ENCODE measurements around the gene PCDH9.
"Not testable (repeated sequence)": the region's sequence is repeated elsewhere in the genome, so short reads cannot be mapped to it uniquely, and the experiment has no call there.

PCDH9 gene

DNA sequence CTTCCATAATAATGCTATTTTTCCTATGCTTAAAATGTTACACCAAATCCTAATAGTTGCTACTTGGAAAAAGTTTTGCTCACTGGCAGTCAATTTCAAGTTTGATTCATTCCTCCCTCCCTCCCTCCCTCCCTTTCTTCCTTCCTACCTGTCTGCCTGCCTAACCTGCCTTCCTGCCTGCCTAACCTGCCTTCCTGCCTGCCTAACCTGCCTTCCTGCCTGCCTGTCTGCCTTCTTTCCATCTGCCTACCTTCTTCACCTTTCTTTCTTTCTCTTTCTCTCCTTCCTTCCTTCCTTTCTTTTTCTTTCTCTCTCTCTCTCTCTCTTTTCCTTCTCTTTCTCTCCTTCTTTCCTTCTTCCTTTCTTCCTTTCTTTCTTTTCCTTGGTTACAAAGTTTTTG is 418.7 kb downstream of the PCDH9 start:
- DNase-seq = no peak

DNA sequence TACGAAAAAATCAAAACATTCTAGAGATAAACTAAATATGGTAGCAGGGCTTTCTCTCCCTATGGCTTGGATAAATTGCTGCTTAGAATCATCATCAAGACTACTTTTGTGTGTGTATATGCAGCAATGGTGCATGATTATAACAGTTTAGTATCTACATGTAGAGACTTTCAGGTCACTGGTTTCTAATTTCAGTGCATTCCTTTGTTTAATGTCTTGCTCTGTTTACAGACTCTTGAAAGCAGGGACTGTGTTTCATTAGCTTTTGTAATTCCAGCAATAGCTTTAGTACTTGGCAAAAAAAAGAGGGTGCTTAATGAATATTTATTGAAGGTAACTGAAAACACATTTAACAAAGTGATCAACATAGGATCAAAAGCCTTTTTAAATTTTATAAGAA is 420.7 kb downstream of the PCDH9 start:
- DNase-seq = peak; percentile 27

- DNase-seq = no peak
These were observed 422.9 kb downstream of the PCDH9 start for GRCh38 chr13:66807251-66807650.

DNA sequence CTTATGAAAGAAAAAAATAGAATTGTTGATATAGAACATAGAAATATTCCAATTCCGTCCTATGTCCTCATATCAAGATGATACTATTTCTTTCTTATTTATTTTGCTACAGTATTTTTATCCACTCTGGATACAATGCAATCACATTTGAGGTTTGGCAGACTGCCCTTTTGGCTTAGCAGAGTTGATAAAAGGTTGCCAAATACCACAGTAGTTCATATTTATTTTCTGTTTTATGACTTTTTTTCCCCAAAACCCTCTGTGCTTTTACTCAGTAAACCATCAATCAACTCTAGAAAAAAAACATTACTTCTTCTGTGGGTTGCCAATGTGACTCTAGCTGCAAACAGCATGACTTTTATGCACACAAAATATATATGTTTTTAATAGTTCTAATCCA is 424.5 kb downstream of the PCDH9 start:
- peak; percentile 55 for DNase-seq

DNA sequence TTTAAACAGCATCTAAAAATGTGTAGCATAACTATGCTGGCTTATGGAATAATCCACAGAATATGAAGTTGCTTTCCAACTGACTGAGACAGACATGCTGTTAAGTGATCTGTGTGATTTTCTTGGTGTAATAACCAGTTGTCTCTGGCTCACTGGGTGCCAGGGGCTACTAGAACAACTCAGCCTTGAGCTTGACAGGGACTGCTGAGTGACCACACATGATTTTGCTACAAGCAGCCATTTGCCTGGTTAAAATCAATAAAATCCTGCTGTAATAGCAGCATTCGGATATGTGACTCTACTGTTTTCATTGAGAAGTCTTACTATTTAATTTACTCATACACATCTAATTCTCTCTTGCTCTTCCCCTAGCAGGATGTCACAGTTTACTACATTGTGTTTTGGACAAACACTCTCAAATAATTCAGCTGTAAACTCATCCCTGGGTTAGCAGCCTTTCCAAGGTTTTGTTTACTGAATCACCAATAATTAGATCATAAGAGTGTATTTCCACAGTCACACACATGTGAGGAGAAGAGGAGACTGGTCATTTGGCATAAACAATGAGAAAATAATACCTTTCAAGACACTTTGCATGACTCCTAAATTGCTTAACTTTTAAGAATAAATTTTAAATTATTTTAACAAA is 426.2 kb downstream of the PCDH9 start:
- DNase-seq = peak; percentile 71

GRCh38 chr13:66803013-66803807 is 426.9 kb downstream of the PCDH9 start:
- peak; percentile 16 for DNase-seq

DNA sequence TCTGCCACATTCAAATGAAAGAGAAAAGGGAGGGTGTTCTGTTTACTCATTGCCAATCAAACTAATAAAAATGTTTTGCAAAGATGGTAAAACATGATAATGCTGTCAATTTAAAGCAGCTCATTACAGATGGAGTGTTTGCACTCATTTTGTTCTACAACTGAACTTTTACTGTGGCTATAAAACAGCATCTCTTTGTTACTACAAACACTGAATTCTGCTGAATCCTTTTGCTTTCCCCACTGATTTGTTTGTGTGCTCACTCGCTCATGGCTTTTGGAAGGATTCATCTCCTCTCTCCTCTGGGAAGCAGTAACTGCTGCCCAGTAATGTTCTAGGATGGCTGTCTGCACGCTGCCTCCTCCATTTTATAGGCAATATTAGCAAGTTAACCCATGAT is 434.5 kb downstream of the PCDH9 start:
- no peak for DNase-seq

GRCh38 chr13:66794340-66795031 is 435.6 kb downstream of the PCDH9 start:
- peak; percentile 54 for DNase-seq

- no peak for DNase-seq
These were observed 439.3 kb downstream of the PCDH9 start for GRCh38 chr13:66790861-66791260.

DNA sequence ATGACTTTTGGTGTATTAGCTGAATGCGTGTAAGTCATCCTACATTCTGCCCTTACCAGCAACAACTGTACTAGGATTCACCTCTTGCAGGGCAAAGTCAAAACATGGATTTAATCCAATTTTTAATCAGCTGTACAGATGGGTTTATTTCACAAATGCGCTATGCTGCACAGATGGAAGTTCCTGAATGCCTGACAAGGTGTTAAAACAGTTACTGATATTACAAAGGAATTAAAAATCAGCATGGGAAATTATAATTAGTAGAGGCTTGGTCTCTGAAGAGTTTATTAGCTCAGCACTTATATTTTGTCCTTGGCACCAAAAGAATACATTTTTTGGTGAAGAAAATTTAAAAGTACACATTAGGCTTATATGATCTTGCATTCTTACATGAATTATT is 448.9 kb downstream of the PCDH9 start:
- DNase-seq = no peak

DNA sequence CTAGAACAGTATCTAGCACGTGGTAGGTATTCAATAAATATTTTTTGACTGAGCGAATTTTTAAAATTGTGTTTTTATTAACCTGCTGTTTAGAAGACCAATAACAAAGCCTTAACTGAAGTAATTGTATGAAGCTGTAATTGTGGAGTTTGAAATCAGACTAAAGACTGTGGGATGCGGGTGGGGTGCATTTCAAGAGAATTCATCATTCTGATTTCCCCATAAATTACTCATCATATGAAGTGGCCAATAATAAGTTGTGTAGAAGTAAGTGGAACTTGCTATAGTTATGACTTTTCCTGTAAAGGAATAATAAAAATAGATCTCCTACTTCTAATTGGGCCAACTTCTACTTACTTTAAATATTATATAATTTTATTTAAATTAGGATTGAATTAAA is 449.3 kb downstream of the PCDH9 start:
- DNase-seq = no peak

DNA sequence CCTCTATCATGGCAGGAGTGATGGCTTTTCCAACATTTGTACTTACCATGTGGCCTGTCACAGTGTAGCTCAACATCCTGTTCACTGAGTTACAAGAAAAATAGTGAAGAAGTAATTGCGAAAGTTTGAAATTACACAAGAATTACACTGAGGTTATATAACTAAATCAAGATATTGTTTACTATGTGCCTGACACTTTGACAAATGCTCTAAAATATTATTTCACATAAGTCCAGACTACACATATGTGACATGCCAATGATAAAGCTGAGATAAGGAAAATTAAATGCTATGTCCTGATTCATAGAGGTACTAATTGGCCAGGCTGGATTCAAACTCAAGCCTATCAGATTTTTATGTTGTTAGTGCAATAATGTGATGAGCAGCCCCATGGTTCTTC is 451.7 kb downstream of the PCDH9 start:
- no peak for DNase-seq

- no peak for DNase-seq
These were observed 454.9 kb downstream of the PCDH9 start for GRCh38 chr13:66775196-66775595.

- no peak for DNase-seq
These were observed 456.1 kb downstream of the PCDH9 start for GRCh38 chr13:66774046-66774445.

DNA sequence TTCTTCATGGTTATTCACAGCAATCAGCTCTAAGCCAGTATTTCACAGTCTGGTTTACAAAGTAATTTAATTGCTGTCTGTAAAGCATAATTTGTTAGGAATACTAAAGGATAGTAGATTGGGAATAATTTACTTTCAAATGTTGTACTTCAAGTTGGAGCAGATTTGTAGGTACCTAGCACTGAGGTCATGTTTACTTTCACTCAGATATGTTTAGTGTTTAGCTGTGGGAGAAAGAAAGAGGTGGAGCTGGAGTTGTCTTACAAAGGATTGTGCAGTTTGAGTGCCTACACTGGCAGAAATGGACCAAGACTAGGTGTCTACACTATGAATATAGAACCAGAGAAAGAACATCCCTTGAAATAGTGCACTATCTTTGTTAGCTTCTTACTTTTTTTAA is 464.6 kb downstream of the PCDH9 start:
- no peak for DNase-seq

GRCh38 chr13:66760678-66761077 is 469.5 kb downstream of the PCDH9 start:
- DNase-seq = not testable (repeated sequence)

DNA sequence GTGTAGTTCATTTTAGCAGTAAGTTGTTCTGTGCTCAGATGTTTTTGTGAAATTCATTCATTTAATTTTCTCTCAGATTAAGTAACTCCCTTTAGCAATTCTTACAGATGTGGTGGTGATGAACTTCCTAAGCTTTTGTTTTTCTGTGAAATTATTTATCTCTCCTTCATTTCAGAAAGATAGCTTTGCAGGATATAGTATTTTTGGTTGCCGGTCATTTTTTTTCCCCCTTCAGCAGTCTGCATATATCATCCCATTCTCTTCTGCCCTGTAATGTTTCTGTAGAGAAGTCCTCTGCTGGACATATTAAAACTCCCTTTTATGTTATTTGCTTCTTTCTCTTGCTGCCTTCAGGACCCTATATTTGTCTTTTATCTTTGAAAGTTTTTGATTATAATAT is 470.2 kb downstream of the PCDH9 start:
- no peak for DNase-seq

- no peak for DNase-seq
These were observed 478.4 kb downstream of the PCDH9 start for GRCh38 chr13:66751691-66752090.

GRCh38 chr13:66748712-66749111 is 481.4 kb downstream of the PCDH9 start:
- no peak for DNase-seq

DNA sequence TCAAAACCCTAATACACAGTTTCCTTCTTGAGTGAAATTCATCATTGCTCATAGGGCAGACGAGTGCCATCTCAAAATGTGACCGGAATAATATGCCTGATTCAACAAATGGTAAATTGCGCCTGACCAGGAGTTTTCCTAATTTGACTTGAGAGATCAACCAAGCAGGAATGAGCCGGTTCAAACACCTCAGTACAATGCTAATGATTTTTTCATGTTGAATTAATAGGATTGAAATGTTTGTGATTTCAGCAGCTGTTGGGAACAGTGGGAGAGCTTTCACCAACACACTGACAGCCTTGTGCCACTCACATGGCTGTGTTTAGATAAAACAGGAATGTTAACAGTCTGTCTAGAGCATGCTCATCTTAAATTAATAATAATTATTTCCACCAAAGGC is 484.8 kb downstream of the PCDH9 start:
- peak; percentile 53 for DNase-seq

- DNase-seq = no peak
These were observed 506.6 kb downstream of the PCDH9 start for GRCh38 chr13:66723576-66723975.

- peak; percentile 4 for DNase-seq
These were observed 513.6 kb downstream of the PCDH9 start for GRCh38 chr13:66716538-66716937.

DNA sequence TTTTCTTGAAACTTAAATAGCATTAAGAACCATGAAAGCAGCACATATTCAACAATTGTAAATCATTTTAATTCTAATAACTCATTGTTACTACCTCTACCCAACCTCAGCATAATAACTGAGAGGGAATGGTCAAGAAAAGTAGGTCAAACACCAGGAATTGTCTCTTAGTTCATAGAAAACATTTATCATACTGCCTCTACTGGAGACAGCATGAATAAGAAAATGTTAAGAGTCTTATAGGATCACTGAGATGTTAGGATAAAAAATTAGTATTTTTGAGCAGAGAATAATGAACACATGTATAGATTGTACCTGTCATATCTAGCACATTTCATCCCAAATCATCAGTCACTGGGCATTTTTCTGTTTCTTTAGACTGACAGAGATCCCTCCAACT is 515.3 kb downstream of the PCDH9 start:
- DNase-seq = no peak

DNA sequence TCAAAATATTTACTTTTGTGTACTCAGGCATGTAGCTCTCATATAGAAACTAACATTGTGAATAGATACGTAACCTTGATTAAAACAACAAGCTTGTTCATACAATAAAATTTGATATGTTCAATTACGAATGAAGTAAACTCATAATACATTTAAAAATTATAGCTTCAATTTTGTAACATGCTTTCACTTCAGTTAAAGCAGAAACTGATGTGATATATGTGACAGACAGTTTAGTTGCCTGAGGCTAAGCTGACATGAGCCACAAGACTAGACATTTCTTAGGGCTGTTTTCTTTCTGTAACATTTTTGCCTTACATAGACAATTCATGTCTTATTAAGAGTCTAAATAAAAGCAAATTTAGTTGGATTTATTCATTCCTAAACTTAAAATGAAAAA is 526.0 kb downstream of the PCDH9 start:
- peak; percentile 35 for DNase-seq

Measured in eye (tissue), 1 donor.